M059J (cell line): Measurements from ENCODE around the gene OR6S1. TPM values are rescaled to one million over a fixed set of nuclear protein-coding genes. Genes with fewer than 3 reads are reported as not detected.
A peak's percentile ranks its signal among the peaks of the same experiment; 100 is the strongest.
"Not testable (repeated sequence)": the region's sequence is repeated elsewhere in the genome, so short reads cannot be mapped to it uniquely, and the experiment has no call there.

ENCODE experiments used
- DNase-seq: peaks from one replicate; pipeline ENCODE4 v3.0.0-alpha.2; 2012; ENCODE audit warnings: low read depth
- total RNA-seq: library from RNA; depleted of rRNA; stranded (reverse); fragments of >200 nt; shearing (Covaris generic); gene quantifications from 2 replicates; pipeline ENCODE4 v1.2.3, GENCODE V29; 2014

OR6S1 gene
- total RNA-seq, 1 experiment from 2014 or later = not detected

- DNase-seq = peak; percentile 65
These were observed 10.2 kb downstream of the OR6S1 start for GRCh38 chr14:20631023-20631879.

- peak; percentile 55 for DNase-seq
These were observed 11.0 kb downstream of the OR6S1 start for GRCh38 chr14:20630340-20631022.

- no peak for DNase-seq
These were observed 13.2 kb downstream of the OR6S1 start for GRCh38 chr14:20628063-20628854.

- DNase-seq = no peak
These were observed 14.0 kb downstream of the OR6S1 start for GRCh38 chr14:20627346-20628027.

GRCh38 chr14:20626274-20626673 lies 15.2 kb downstream of the OR6S1 start:
- DNase-seq = no peak

GRCh38 chr14:20624495-20625070 lies 16.9 kb downstream of the OR6S1 start:
- DNase-seq = no peak

- DNase-seq = no peak
These were observed 17.7 kb downstream of the OR6S1 start for GRCh38 chr14:20623798-20624197.

- DNase-seq = no peak
These were observed 18.6 kb downstream of the OR6S1 start for GRCh38 chr14:20622816-20623291.

- no peak for DNase-seq
These were observed 20.6 kb downstream of the OR6S1 start for GRCh38 chr14:20620798-20621478.

GRCh38 chr14:20619688-20620087 lies 21.8 kb downstream of the OR6S1 start:
- DNase-seq = not testable (repeated sequence)

GRCh38 chr14:20618271-20618749 lies 23.2 kb downstream of the OR6S1 start:
- no peak for DNase-seq

GRCh38 chr14:20617138-20618003 lies 24.1 kb downstream of the OR6S1 start:
- DNase-seq = no peak

GRCh38 chr14:20615996-20616395 lies 25.5 kb downstream of the OR6S1 start:
- DNase-seq = no peak

GRCh38 chr14:20614038-20614840 lies 27.3 kb downstream of the OR6S1 start:
- no peak for DNase-seq

- peak; percentile 96 for DNase-seq
These were observed 28.1 kb downstream of the OR6S1 start for GRCh38 chr14:20613094-20614037.

- no peak for DNase-seq
These were observed 29.1 kb downstream of the OR6S1 start for GRCh38 chr14:20612403-20612802.

- no peak for DNase-seq
These were observed 30.2 kb downstream of the OR6S1 start for GRCh38 chr14:20611277-20611676.
